HUES48 (cell line): ENCODE measurements around the gene FBLL1.

ENCODE experiments used
- H3K27ac ChIP-seq: one replicate; pipeline ENCODE4 v1.7.0; 2013; ENCODE audit warnings: low read depth, low read length, inconsistent platforms
- H3K27me3 ChIP-seq: 2 replicates; pipeline ENCODE4 v1.6.1; 2013; ENCODE audit warnings: mild to moderate bottlenecking, low read length; ENCODE audit not compliant: control insufficient read depth, insufficient read depth
- H3K36me3 ChIP-seq: 2 replicates; pipeline ENCODE4 v1.6.1; 2013; ENCODE audit warnings: low read length; ENCODE audit not compliant: control insufficient read depth, insufficient read depth
- H3K4me1 ChIP-seq: 2 replicates; pipeline ENCODE4 v1.6.1; 2013; ENCODE audit warnings: mild to moderate bottlenecking, low read length; ENCODE audit not compliant: control insufficient read depth, insufficient read depth
- H3K4me3 ChIP-seq: 2 replicates; pipeline ENCODE4 v1.5.1; 2013; ENCODE audit warnings: mild to moderate bottlenecking, low read depth, low read length
- H3K9ac ChIP-seq: 2 replicates; pipeline ENCODE4 v1.6.1; 2013; ENCODE audit warnings: mild to moderate bottlenecking, low read depth, low read length, moderate library complexity
- H3K9me3 ChIP-seq: 2 replicates; pipeline ENCODE4 v1.6.1; 2013; ENCODE audit warnings: low read length; ENCODE audit not compliant: control insufficient read depth, insufficient read depth

The FBLL1 gene

DNA sequence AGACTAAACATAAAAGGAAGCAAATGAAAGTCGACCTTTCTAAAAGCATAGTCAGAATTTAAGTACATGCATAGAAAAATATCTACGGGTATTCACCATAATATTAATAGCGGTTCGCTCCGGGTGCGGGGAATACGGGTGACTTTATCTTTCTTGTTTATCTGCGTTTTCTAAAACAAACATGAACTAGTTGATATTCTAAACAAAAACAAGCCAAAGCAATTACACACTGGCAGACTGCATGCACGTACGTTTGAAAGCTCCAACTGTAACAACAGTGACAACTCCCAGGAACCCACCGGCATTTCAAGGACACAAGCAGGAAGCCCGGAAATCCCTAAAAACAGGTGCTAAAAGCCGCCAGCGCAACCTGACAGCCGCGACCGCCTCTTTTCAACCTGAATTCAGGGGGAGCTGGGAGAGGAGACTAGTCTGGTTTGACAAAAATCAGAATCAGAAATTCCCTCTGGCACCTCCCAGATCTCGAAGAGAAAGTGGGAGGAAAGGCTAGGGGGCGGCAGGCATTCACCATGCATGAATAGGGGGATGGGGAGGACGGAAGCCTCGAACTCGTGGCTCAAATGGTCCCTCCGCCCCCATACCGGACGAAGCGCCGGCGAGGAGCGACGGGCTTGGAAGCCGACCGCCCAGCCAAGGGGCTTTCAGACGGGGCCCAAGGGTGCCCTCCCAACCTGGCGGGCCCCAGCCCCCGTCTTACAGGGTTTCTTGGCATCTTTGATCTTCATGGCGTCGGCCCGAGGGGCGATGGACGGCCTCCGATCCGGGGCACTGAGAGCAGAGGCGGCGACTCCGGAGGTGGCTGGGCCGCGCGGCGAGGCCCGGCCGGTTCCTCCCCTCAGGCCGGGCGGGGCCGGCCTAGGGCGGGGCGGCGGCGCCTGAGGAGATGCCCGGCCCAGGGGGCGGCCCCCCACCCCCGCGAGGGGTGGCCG lies 49.7 kb downstream of the FBLL1 start, which contains the start of gene PANK3:
Gene PANK3 (minus strand): TSS at position 831 of the 950 bp plus-strand sequence. CDS start 85 bp downstream, at position 746.
- no peaks in the 10 kb centered on the region for H3K27me3 ChIP-seq
- peak within 1 kb of the TSS; percentile 95 for H3K27ac ChIP-seq
- no peaks in the 10 kb centered on the region; the same call in 1 of the 2 replicates for H3K36me3 ChIP-seq
- H3K9ac ChIP-seq = peak within 1 kb of the TSS; percentile 95
- no peaks in the 10 kb centered on the region for H3K9me3 ChIP-seq
- H3K4me3 ChIP-seq = peak within 1 kb of the TSS; percentile 99
- peaks cover 15% of the 10 kb centered on the region for H3K4me1 ChIP-seq

DNA sequence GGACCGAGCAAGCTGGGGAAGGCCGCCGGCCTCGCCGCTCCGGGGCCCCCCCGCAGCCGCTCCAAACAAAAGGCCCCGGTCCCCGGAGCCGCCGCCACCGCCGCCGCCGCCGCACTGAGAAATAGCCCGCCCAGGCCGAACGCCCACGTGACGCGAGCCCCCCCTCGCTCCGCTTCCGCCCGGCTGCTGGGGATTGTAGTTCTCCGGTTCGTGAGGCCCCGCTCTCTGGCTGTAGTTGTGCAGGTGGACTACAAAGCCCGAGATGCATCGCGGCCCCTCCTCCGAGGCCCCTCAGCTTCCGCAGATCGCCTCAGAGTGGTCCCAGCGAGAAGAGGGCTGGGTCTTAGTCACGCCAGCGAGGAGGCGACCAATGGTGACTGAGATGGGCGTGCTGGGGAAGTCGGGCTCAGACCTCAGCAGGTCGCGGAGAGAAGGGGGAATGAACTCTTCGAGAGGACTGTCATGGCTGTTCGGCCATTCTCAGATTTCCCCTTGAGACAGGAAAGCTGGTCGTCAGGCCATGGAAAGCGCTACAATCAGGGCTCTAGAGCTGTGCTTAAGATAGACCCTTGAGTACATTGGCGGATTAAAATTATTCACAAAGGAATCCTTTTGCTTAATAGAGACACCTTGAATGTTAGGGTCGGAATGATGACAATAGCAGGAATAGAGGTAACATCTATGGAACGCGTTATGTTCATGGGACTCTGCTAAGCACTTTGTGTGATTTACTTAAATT lies 50.6 kb downstream of the FBLL1 start:
- Histone ChIP-seq H3K36me3 (no peaks in the 10 kb centered on the region; the same call in 1 of the 2 replicates), H3K4me1 (peaks cover 15% of the 10 kb centered on the region), H3K4me3 (peak overlapping the region; percentile 99), H3K27ac (peak overlapping the region; percentile 95), H3K9ac (peak overlapping the region; percentile 95), H3K9me3 (no peaks in the 10 kb centered on the region), H3K27me3 (no peaks in the 10 kb centered on the region)

DNA sequence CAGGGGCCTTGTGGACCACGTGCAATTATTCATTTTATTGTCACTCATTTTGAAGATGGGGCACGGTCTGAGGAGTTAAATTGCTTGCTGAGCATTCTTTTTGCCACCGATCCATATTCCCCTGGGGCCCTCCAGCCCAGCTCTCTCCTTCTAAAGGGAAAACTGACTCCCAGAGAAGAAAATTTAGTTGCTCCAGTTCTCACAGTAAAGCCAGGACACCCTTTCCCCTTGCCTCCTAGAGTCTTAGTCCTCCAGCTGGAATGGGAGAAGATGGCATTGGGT lies 51.1 kb downstream of the FBLL1 start:
- H3K4me3 ChIP-seq = peak overlapping the region; percentile 47
- H3K4me1 ChIP-seq = peaks cover 15% of the 10 kb centered on the region
- H3K27ac ChIP-seq = peak overlapping the region; percentile 83
- no peaks in the 10 kb centered on the region for H3K27me3 ChIP-seq
- H3K9me3 ChIP-seq = no peaks in the 10 kb centered on the region
- peak overlapping the region; percentile 22; the same call in 1 of the 2 replicates for H3K9ac ChIP-seq
- no peaks in the 10 kb centered on the region; the same call in 1 of the 2 replicates for H3K36me3 ChIP-seq
